ENCODE measurements around the gene NUDT14. TPM values are rescaled to one million over a fixed set of nuclear protein-coding genes. Genes with fewer than 3 reads are reported as not detected.

NUDT14 gene
- total RNA-seq, 2 donors from 2014 or later = 17.1 to 18.9 TPM

DNA sequence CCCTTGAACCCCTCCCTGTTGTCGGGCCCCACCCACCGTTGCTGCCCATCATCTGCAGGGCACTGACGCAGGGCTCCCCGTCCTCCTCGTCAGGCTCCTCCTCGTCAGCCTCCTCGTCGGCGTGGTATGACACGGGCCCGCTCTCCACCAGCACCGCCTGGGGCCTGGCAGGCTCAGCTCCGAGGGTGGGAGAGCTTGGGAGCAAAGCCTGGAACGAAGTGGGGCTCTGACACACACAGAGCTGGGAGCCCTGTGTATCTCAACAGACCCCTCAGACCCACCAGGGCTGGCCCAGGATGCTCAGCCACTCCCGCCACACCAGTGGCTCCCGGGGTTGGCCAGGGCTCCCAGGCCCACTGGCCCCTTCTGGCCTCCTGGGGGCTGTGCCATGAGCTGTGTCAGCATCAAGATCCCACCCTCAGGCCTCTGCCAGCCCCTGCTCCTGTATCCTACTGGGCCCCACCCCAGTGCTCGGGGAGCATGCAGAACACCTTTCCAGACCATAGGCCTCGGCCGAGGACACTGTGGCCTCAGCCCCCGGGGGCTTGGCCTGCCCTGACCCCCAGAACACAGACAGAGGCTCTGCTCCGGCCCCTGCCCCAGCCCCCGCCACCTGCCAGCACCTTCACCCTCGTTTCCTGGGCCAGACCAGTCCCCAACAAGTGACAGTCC, 30.1 kb upstream of the NUDT14 start:
- Histone ChIP-seq H3K27ac (no peak overlapping the region), H3K9me3 (no peaks in the 10 kb centered on the region), H3K27me3 (no peaks in the 10 kb centered on the region), H3K4me1 (peaks cover 0 to 16% of the 10 kb centered on the region in 2 donors), H3K4me3 (no peak overlapping the region), H3K36me3 (peaks cover 12% of the 10 kb centered on the region)
- DNase-seq (ENCODE audit: low spot score) = no peak
- TF ChIP-seq, protein P1, sequence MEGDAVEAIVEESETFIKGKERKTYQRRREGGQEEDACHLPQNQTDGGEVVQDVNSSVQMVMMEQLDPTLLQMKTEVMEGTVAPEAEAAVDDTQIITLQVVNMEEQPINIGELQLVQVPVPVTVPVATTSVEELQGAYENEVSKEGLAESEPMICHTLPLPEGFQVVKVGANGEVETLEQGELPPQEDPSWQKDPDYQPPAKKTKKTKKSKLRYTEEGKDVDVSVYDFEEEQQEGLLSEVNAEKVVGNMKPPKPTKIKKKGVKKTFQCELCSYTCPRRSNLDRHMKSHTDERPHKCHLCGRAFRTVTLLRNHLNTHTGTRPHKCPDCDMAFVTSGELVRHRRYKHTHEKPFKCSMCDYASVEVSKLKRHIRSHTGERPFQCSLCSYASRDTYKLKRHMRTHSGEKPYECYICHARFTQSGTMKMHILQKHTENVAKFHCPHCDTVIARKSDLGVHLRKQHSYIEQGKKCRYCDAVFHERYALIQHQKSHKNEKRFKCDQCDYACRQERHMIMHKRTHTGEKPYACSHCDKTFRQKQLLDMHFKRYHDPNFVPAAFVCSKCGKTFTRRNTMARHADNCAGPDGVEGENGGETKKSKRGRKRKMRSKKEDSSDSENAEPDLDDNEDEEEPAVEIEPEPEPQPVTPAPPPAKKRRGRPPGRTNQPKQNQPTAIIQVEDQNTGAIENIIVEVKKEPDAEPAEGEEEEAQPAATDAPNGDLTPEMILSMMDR (IDR thresholded peaks at IDR 0.05) = no peak

DNA sequence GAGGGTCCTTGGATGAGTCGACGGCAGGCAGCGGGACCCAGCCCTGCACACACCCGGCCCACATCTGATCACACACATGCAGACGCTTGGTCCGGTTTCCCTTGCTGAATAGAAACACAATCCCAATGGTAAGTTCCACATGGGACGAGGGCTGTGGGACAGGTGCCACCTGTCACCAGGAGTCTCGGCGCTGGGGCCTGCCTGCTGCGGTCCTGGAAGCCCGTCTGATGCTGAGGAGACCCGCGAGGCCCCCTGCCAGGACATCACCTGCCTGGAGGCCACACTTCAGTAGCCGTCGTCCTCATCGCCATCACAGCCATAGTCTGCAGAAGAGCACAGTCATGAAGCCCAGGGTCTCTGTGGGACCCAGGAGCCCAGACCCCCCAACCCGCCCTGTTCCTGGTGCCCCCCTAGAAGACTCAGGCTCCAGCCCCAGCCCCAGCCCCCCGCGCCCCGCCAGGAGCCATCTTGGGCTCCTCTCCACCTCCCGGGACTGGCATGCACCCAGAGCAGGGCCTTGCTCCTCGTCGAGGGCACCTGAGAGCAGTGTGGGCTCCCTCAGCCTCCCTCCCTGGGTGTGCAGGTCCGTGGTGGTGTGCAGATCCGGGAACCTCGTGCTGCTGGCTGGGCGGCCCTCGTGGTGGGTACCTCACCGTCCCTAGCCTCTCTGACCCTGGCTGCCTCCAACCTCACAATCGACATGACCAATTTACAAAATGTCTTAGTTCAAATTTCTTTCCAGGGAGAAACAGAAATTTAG, 29.3 kb upstream of the NUDT14 start:
- Histone ChIP-seq H3K36me3 (peaks cover 12% of the 10 kb centered on the region), H3K9me3 (no peaks in the 10 kb centered on the region), H3K4me1 (peaks cover 0 to 24% of the 10 kb centered on the region in 2 donors), H3K27me3 (no peaks in the 10 kb centered on the region), H3K4me3 (no peak overlapping the region), H3K27ac (no peak overlapping the region)
- no peak for DNase-seq (ENCODE audit: low spot score)
- TF ChIP-seq, protein P1 (IDR thresholded peaks at IDR 0.05) = no peak

DNA sequence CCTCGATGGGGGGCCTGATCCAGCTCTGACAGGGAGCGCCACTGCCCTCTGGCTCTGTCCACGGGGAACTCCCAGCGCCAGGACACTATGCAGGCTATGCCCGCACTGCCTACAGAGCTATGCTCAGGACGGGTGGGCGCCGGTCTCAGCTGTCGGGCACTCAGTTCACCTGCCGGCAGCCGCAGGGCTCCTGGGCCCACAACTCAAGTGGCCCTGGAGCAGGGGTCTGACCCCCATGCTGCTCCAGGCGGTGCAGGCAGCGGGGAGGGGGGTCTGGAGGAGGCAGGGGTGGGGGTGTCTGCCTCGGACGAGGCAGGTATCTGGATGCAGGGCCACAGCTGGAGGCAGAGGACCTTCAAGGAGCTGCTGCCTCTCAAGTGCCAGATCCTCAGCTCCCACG, 28.5 kb upstream of the NUDT14 start:
- DNase-seq (ENCODE audit: low spot score) = no peak
- Histone ChIP-seq H3K36me3 (peaks cover 12% of the 10 kb centered on the region), H3K9me3 (no peaks in the 10 kb centered on the region)

GRCh38 chr14:105209091-105209490, 28.0 kb upstream of the NUDT14 start:
- peaks cover 12% of the 10 kb centered on the region for H3K36me3 ChIP-seq

More for the DNA sequence above, 28.5 kb upstream of the NUDT14 start:
- Histone ChIP-seq H3K4me1 (peaks cover 0 to 32% of the 10 kb centered on the region in 2 donors), H3K27ac (no peak overlapping the region), H3K4me3 (no peak overlapping the region), H3K27me3 (no peaks in the 10 kb centered on the region)
- TF ChIP-seq, protein P1 (IDR thresholded peaks at IDR 0.05) = no peak

DNA sequence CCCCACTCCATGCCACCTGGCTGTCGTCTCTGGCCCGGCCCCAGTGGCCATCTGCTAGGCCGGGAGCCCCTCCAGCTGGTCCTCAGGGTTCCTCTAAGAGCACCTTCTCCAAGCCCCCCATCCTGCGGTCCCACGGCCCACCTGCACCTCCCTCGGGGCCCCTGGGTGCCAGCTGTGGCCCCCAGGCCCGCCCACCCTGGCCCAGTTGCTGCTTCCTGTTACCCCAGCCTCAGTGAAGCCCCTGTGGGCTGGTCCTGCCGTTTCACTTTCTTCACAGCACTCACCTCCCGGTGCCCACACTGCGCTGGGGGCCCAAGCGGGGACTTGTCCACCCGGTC, 27.6 kb upstream of the NUDT14 start:
- no peaks in the 10 kb centered on the region for H3K9me3 ChIP-seq
- H3K36me3 ChIP-seq = peaks cover 12% of the 10 kb centered on the region
- TF ChIP-seq, protein P1 (IDR thresholded peaks at IDR 0.05) = no peak
- peaks cover 0 to 41% of the 10 kb centered on the region in 2 donors for H3K4me1 ChIP-seq
- no peak overlapping the region for H3K27ac ChIP-seq
- H3K4me3 ChIP-seq = no peak overlapping the region
- H3K27me3 ChIP-seq = no peaks in the 10 kb centered on the region
- DNase-seq (ENCODE audit: low spot score) = no peak

More at GRCh38 chr14:105209091-105209490, 28.0 kb upstream of the NUDT14 start:
- DNase-seq (ENCODE audit: low spot score) = no peak
- TF ChIP-seq, protein P1 (IDR thresholded peaks at IDR 0.05) = no peak
- H3K9me3 ChIP-seq = no peaks in the 10 kb centered on the region
- no peak overlapping the region for H3K4me3 ChIP-seq
- H3K4me1 ChIP-seq = peaks cover 0 to 37% of the 10 kb centered on the region in 2 donors
- H3K27ac ChIP-seq = no peak overlapping the region
- no peaks in the 10 kb centered on the region for H3K27me3 ChIP-seq

Measured in right atrium auricular region (tissue), 2 donors.